H1 (cell line): ENCODE measurements around the gene PPFIA2. TPM values are rescaled to one million over a fixed set of nuclear protein-coding genes. Genes with fewer than 3 reads are reported as not detected.

Experiments
- CTCF ChIA-PET: fragments of 300-600 bp; sonication (Branson Sonifier 250); formaldehyde crosslinking; loops from one replicate; lab custom pipeline; 2021; ENCODE audit not compliant: partially characterized antibody; lab: Charles Lee
- POLR2A ChIA-PET: fragments of 300-600 bp; sonication (Branson Sonifier 250); formaldehyde crosslinking; loops from one replicate; lab custom pipeline; 2021; ENCODE audit warnings: inconsistent platforms; ENCODE audit not compliant: partially characterized antibody; lab: Charles Lee
- DNase-seq, 2 experiments: peaks; one replicate each; pipeline versions ENCODE4 v3.0.0 to v3.0.0-alpha.2; 2010 to 2022; ENCODE audit warnings: low spot score in 2 of 2, low read depth in 1 of 2, mixed read lengths in 1 of 2
- FAIRE-seq: peaks from 2 replicates; lab custom pipeline; 2011; peaks lifted over from hg19 to GRCh38; lab: Jason Lieb, UNC
- H2AFZ ChIP-seq: 2 replicates; pipeline ENCODE4 v1.8.1; 2012; ENCODE audit warnings: low read length, inconsistent platforms
- H2AK5ac ChIP-seq: 2 replicates; pipeline ENCODE4 v1.6.1; 2013; ENCODE audit warnings: low read depth, low read length
- H2BK120ac ChIP-seq: replicated peaks from 2 replicates; pipeline ENCODE3; 2013; ENCODE audit warnings: low read depth, low read length, inconsistent platforms
- H2BK12ac ChIP-seq: 2 replicates; pipeline ENCODE4 v1.6.1; 2013; ENCODE audit warnings: low read depth, low read length
- H2BK15ac ChIP-seq: 2 replicates; pipeline ENCODE4 v1.6.1; 2013; ENCODE audit warnings: low read length
- H2BK20ac ChIP-seq: 2 replicates; pipeline ENCODE4 v1.6.1; 2013; ENCODE audit warnings: low read length
- H2BK5ac ChIP-seq: 2 replicates; pipeline ENCODE4 v1.6.1; 2013; ENCODE audit warnings: low read depth, low read length
- H3K14ac ChIP-seq: 2 replicates; pipeline ENCODE4 v1.6.1; 2013; ENCODE audit warnings: inconsistent platforms; ENCODE audit not compliant: insufficient read length
- H3K18ac ChIP-seq: 2 replicates; pipeline ENCODE4 v1.6.1; 2013; ENCODE audit warnings: low read length; ENCODE audit errors: extremely low read depth
- H3K23ac ChIP-seq: 2 replicates; pipeline ENCODE4 v1.6.1; 2013; ENCODE audit warnings: inconsistent platforms; ENCODE audit not compliant: insufficient read length
- H3K23me2 ChIP-seq: 2 replicates; pipeline ENCODE4 v1.6.1; 2013; ENCODE audit warnings: low read depth, low read length
- H3K27ac ChIP-seq: 2 replicates; pipeline ENCODE4 v1.6.1; 2011; ENCODE audit warnings: low read depth, low read length, inconsistent platforms
- H3K27me3 ChIP-seq, 4 experiments: replicated peaks in 1 of 4; 1 replicate in 1 of 4; 2 replicates in 3 of 4; pipeline versions ENCODE4 v1.6.1 to v1.8.1; 2011 to 2013; ENCODE audit warnings: low read length in 3 of 4, mild to moderate bottlenecking in 3 of 4, inconsistent platforms in 2 of 4, mixed read lengths in 2 of 4, moderate library complexity in 1 of 4; ENCODE audit not compliant: control insufficient read depth in 3 of 4, insufficient read depth in 3 of 4; ENCODE audit errors: extremely low read depth in 1 of 4
- H3K36me3 ChIP-seq, 4 experiments: 2 replicates each; pipeline versions ENCODE4 v1.6.1 to v1.8.1; 2011 to 2013; ENCODE audit warnings: mild to moderate bottlenecking in 4 of 4, low read length in 3 of 4, moderate library complexity in 2 of 4, control low read depth in 1 of 4, inconsistent platforms in 1 of 4; ENCODE audit not compliant: insufficient read depth in 4 of 4, control insufficient read depth in 2 of 4
- H3K4ac ChIP-seq: replicated peaks from 2 replicates; pipeline ENCODE3; 2013; ENCODE audit warnings: low read length, low read depth, mixed read lengths, inconsistent platforms; ENCODE audit not compliant: insufficient read length
- H3K4me1 ChIP-seq, 4 experiments: replicated peaks in 1 of 4; 1 replicate in 1 of 4; 2 replicates in 3 of 4; pipeline versions ENCODE4 v1.6.1 to v1.8.1; 2011 to 2013; ENCODE audit warnings: low read length in 3 of 4, inconsistent platforms in 2 of 4, mixed read lengths in 1 of 4; ENCODE audit not compliant: insufficient read depth in 4 of 4, control insufficient read depth in 3 of 4
- H3K4me2 ChIP-seq, 2 experiments: 2 replicates each; pipeline versions ENCODE4 v1.6.1 to v1.8.1; 2011 to 2013; ENCODE audit warnings: low read depth in 2 of 2, low read length in 2 of 2, control low read depth in 1 of 2, inconsistent platforms in 1 of 2, mild to moderate bottlenecking in 1 of 2; ENCODE audit not compliant: insufficient read depth in 1 of 2
- H3K4me3 ChIP-seq, 4 experiments: fragments of 200-600, 300-600 bp in 1 of 4; sonication (generic), shearing (Covaris generic), sonication (Bioruptor Twin) in 1 of 4; 2 replicates each; pipeline versions ENCODE4 v1.5.1 to v1.8.1; 2011 to 2016; ENCODE audit warnings: low read length in 4 of 4, low read depth in 3 of 4, control low read depth in 2 of 4, inconsistent platforms in 2 of 4, mild to moderate bottlenecking in 2 of 4, mixed read lengths in 1 of 4, moderate library complexity in 1 of 4; ENCODE audit not compliant: insufficient read depth in 2 of 4; ENCODE audit errors: extremely low read depth in 1 of 4
- H3K56ac ChIP-seq: replicated peaks from 2 replicates; pipeline ENCODE3; 2013; ENCODE audit warnings: low read depth, mild to moderate bottlenecking, mixed read lengths, low read length, inconsistent platforms; ENCODE audit not compliant: insufficient read length
- H3K79me1 ChIP-seq: 2 replicates; pipeline ENCODE4 v1.6.1; 2013; ENCODE audit warnings: low read depth, low read length, control low read depth
- H3K79me2 ChIP-seq, 2 experiments: 2 replicates each; pipeline versions ENCODE4 v1.6.1 to v1.8.1; 2012 to 2013; ENCODE audit warnings: low read length in 2 of 2, mild to moderate bottlenecking in 2 of 2, inconsistent platforms in 1 of 2; ENCODE audit not compliant: insufficient read depth in 2 of 2, control insufficient read depth in 1 of 2
- H3K9ac ChIP-seq, 4 experiments: replicated peaks in 1 of 4; 1 replicate in 1 of 4; 2 replicates in 3 of 4; pipeline versions ENCODE4 v1.6.1 to v1.8.1; 2011 to 2013; ENCODE audit warnings: low read depth in 3 of 4, low read length in 3 of 4, control low read depth in 2 of 4, mild to moderate bottlenecking in 2 of 4, moderate library complexity in 2 of 4, inconsistent platforms in 1 of 4; ENCODE audit errors: extremely low read depth in 1 of 4
- H3K9me3 ChIP-seq, 2 experiments: 2 replicates each; pipeline versions ENCODE4 v1.6.1 to v1.8.1; 2012 to 2013; ENCODE audit warnings: mild to moderate bottlenecking in 2 of 2, moderate library complexity in 2 of 2, control low read depth in 1 of 2, inconsistent platforms in 1 of 2, low read depth in 1 of 2, low read length in 1 of 2, mixed read lengths in 1 of 2; ENCODE audit not compliant: insufficient read depth in 2 of 2
- H4K20me1 ChIP-seq, 2 experiments: replicated peaks in 1 of 2; 2 replicates each; pipeline versions ENCODE3 to v1.8.1; 2011 to 2013; ENCODE audit warnings: inconsistent platforms in 2 of 2, low read length in 2 of 2, mild to moderate bottlenecking in 1 of 2; ENCODE audit not compliant: insufficient read depth in 2 of 2, control insufficient read depth in 1 of 2
- H4K5ac ChIP-seq: 2 replicates; pipeline ENCODE4 v1.6.1; 2013; ENCODE audit warnings: low read length, low read depth, mixed read lengths, inconsistent platforms; ENCODE audit not compliant: insufficient read length
- H4K8ac ChIP-seq: 2 replicates; pipeline ENCODE4 v1.8.0; 2013; ENCODE audit warnings: mild to moderate bottlenecking, moderate library complexity, low read length, inconsistent platforms; ENCODE audit not compliant: insufficient read depth; ENCODE audit errors: extremely low read depth
- H4K91ac ChIP-seq: replicated peaks from 2 replicates; pipeline ENCODE3; 2013; ENCODE audit warnings: low read length, mixed read lengths, inconsistent platforms; ENCODE audit not compliant: insufficient read length
- CEBPB ChIP-seq: IDR thresholded peaks from 2 replicates; pipeline ENCODE4 v1.6.1; 2012; ENCODE audit warnings: low read depth, low read length
- POLR2AphosphoS5 ChIP-seq: IDR thresholded peaks from 2 replicates; pipeline ENCODE4 v1.6.1; 2011; ENCODE audit warnings: low read depth, low read length
- RBBP5 ChIP-seq: IDR thresholded peaks from 2 replicates; pipeline ENCODE4 v1.7.1; 2012; ENCODE audit warnings: low read depth, mild to moderate bottlenecking, inconsistent platforms, low read length, moderate library complexity, borderline replicate concordance
- SAP30 ChIP-seq: fragments of 300-600 bp; sonication (generic); IDR thresholded peaks from 2 replicates; pipeline ENCODE4 v1.7.1; 2012; ENCODE audit warnings: low read length, moderate library complexity, mild to moderate bottlenecking, inconsistent platforms; ENCODE audit not compliant: insufficient read depth, insufficient replicate concordance
- SP1 ChIP-seq: IDR thresholded peaks from 2 replicates; pipeline ENCODE4 v1.6.1; 2011; ENCODE audit warnings: low read depth, low read length
- TAF7 ChIP-seq: optimal IDR thresholded peaks from 2 replicates; pipeline ENCODE3; 2011; ENCODE audit warnings: low read depth, mild to moderate bottlenecking, inconsistent platforms, low read length, moderate library complexity, borderline replicate concordance
- TEAD4 ChIP-seq: IDR thresholded peaks from 2 replicates; pipeline ENCODE4 v1.6.1; 2012; ENCODE audit warnings: low read depth, low read length, inconsistent platforms, mixed read lengths
- WGBS, 2 experiments: shearing (Covaris generic) in 1 of 2; methylation state at CpG; one replicate each; pipeline versions ENCODE4 v1.1.6 to v1.1.7; 2013 to 2015; ENCODE audit warnings: low lambda C conversion rate in 2 of 2, mixed read lengths in 2 of 2, inconsistent platforms in 1 of 2, low coverage in 1 of 2, missing lambda C conversion rate in 1 of 2; ENCODE audit not compliant: insufficient replicate concordance in 2 of 2, insufficient coverage in 1 of 2, insufficient read length in 1 of 2; ENCODE audit errors: extremely low coverage in 1 of 2, missing lambda C conversion rate in 1 of 2; 5-methylcytosine and 5-hydroxymethylcytosine counted together
- polyA plus RNA-seq, 7 experiments: library from polyadenylated mRNA; depleted of rRNA in 3 of 7; stranded (reverse) in 5 of 7; unstranded in 2 of 7; fragments of >200 nt in 5 of 7; fragments of 200-250 nt in 2 of 7; gene quantifications; 1 replicate in 5 of 7; 2 replicates in 1 of 7; 4 replicates in 1 of 7; pipeline versions ENCODE4 v1.2.1 to v1.2.3, GENCODE V29; 2011 to 2013; ENCODE audit warnings: missing spikeins in 2 of 7, mixed read lengths in 2 of 7
- total RNA-seq: library from RNA; stranded (reverse); fragmentation: NEBNext Ultra II Directional; extraction: Animal tissue kit (Norgen Biotek cat#: 25700); gene quantifications from 2 replicates; pipeline ENCODE4 v1.2.1, GENCODE V29; 2021

Gene PPFIA2
- total and polyA plus RNA-seq, 2 of the 8 experiments (the other 6 are each of a cell fraction or from before 2014, with no cell fraction given): 1.2 to 1.8 TPM

GRCh38 chr12:81542065-81543010, 216.8 kb downstream of the PPFIA2 start:
- H3K23me2 ChIP-seq: no peaks in the 10 kb centered on the region
- H3K23ac ChIP-seq: no peak overlapping the region
- CTCF ChIA-PET: interaction anchor here (0.6 to 0.7 kb wide), 2 partner anchors 25 to 911 kb away, joined by 3 read pairs; no protein-coding TSS in a partner anchor
- H3K4me3 ChIP-seq: no peak overlapping the region
- H3K9me3 ChIP-seq: no peaks in the 10 kb centered on the region
- H2BK15ac ChIP-seq: no peak overlapping the region
- no peaks in the 10 kb centered on the region for H3K79me1 ChIP-seq
- no peak overlapping the region for H3K4me2 ChIP-seq
- H3K36me3 ChIP-seq: no peaks in the 10 kb centered on the region
- no peak overlapping the region for H2BK12ac ChIP-seq
- no peak overlapping the region for H4K8ac ChIP-seq
- no peak overlapping the region; the same call in 1 of the 2 replicates for H2AK5ac ChIP-seq
- DNase-seq (no peak), FAIRE-seq (no peak)
- POLR2A ChIA-PET: interaction anchor here (0.7 kb wide), 1 partner anchor 692 kb away, joined by 4 read pairs; no protein-coding TSS in a partner anchor
- no peak overlapping the region for H3K18ac ChIP-seq
- TF ChIP-seq SP1: no peak
- 0 out of 2 replicates have a peak, but pooled peaks have one; percentile 35 for TF ChIP-seq TEAD4
- no peak for TF ChIP-seq RBBP5
- no peak for TF ChIP-seq CEBPB
- no peak for TF ChIP-seq TAF7
- no peak for TF ChIP-seq SAP30
- no peak for TF ChIP-seq POLR2AphosphoS5
- WGBS, 2 experiments: 86% methylated on average over 4 of the region's 4 CpGs; no CpG with 5 or more reads in 1 of the 2 experiments
- no peak overlapping the region for H4K5ac ChIP-seq
- H4K20me1 ChIP-seq: no peaks in the 10 kb centered on the region
- no peak overlapping the region for H3K27ac ChIP-seq
- H3K4me1 ChIP-seq: peaks cover 0 to 2% (median 0%) of the 10 kb centered on the region in 4 experiments; a peak in 2 of 7 replicates
- no peaks in the 10 kb centered on the region for H3K79me2 ChIP-seq
- H3K4ac ChIP-seq: no peak overlapping the region
- no peak overlapping the region for H2BK5ac ChIP-seq
- no peak overlapping the region for H4K91ac ChIP-seq
- H3K56ac ChIP-seq: no peak overlapping the region
- H2BK20ac ChIP-seq: no peak overlapping the region
- H2AFZ ChIP-seq: no peak overlapping the region
- H3K14ac ChIP-seq: no peak overlapping the region
- H3K9ac ChIP-seq: no peak overlapping the region
- no peaks in the 10 kb centered on the region for H3K27me3 ChIP-seq
- H2BK120ac ChIP-seq: no peak overlapping the region
